GM12865 (cell line): ENCODE data around the gene STH.

ENCODE experiments used
- DNase-seq: peaks from one replicate; pipeline ENCODE4 v3.0.0; 2010; ENCODE audit warnings: low read depth
- H3K4me3 ChIP-seq: 2 replicates; pipeline ENCODE4 v1.5.1; 2011; ENCODE audit warnings: mild to moderate bottlenecking, low read depth, low read length, control low read depth
- CTCF ChIP-seq: IDR thresholded peaks from 2 replicates; pipeline ENCODE4 v1.5.1; 2011; ENCODE audit warnings: low read length, control low read depth, low read depth, inconsistent platforms; ENCODE audit not compliant: insufficient read depth; ENCODE audit errors: missing control alignments

Gene STH

GRCh38 chr17:46044286-46044928 is 45.4 kb downstream of the STH start:
- DNase-seq: peak; percentile 79
- H3K4me3 ChIP-seq: no peak overlapping the region
- peak; percentile 72 for TF ChIP-seq CTCF

- no peak for TF ChIP-seq CTCF
- H3K4me3 ChIP-seq: no peak overlapping the region
- no peak for DNase-seq
These were observed 45.9 kb downstream of the STH start for GRCh38 chr17:46044989-46045388.

- TF ChIP-seq CTCF: no peak
- H3K4me3 ChIP-seq: no peak overlapping the region
- DNase-seq: no peak
These were observed 46.6 kb downstream of the STH start for GRCh38 chr17:46045639-46046038.

- DNase-seq: no peak
- no peak for TF ChIP-seq CTCF
- H3K4me3 ChIP-seq: no peak overlapping the region
These were observed 47.9 kb downstream of the STH start for GRCh38 chr17:46046957-46047356.

GRCh38 chr17:46047398-46047797 is 48.3 kb downstream of the STH start:
- no peak for TF ChIP-seq CTCF
- no peak for DNase-seq
- H3K4me3 ChIP-seq: no peak overlapping the region

- no peak for TF ChIP-seq CTCF
- no peak overlapping the region for H3K4me3 ChIP-seq
- no peak for DNase-seq
These were observed 48.8 kb downstream of the STH start for GRCh38 chr17:46047856-46048255.
